MCF 10A (cell line): ENCODE measurements around the gene MMP28. TPM values are rescaled to one million over a fixed set of nuclear protein-coding genes. Genes with fewer than 3 reads are reported as not detected.
A peak's percentile ranks its signal among the peaks of the same experiment; 100 is the strongest.

Experiments
- BruUV-seq: library from RNA; stranded (reverse); fragments of 400-500 nt; replicated peaks from 2 replicates; lab custom pipeline; 2021; lab: Mats Ljungman, UMichigan
- CTCF ChIA-PET: fragments of 300-600 bp; sonication (Branson Sonifier 250); formaldehyde crosslinking; extraction: SDS; loops from one replicate; lab custom pipeline; 2021; ENCODE audit warnings: antibody characterized with exemption, inconsistent platforms; lab: Yijun Ruan, JAX
- POLR2A ChIA-PET: fragments of 300-600, 350-650 bp; sonication (Branson Sonifier 250); formaldehyde crosslinking; extraction: SDS; loops from one replicate; lab custom pipeline; 2020; ENCODE audit warnings: antibody characterized with exemption, inconsistent platforms; lab: Yijun Ruan, JAX
- DNase-seq: peaks from one replicate; pipeline ENCODE4 v3.0.0-alpha.2; 2018; ENCODE audit not compliant: unreplicated experiment
- H3K27ac Mint-ChIP-seq: one replicate; pipeline ENCODE4 v1.8.0; 2022; ENCODE audit warnings: mild to moderate bottlenecking, low read depth, mixed read lengths; ENCODE audit not compliant: unreplicated experiment
- H3K27me3 Mint-ChIP-seq: one replicate; pipeline ENCODE4 v1.8.0; 2022; ENCODE audit warnings: mixed read lengths; ENCODE audit not compliant: insufficient read depth, unreplicated experiment
- H3K36me3 Mint-ChIP-seq: one replicate; pipeline ENCODE4 v1.8.0; 2022; ENCODE audit warnings: mild to moderate bottlenecking, moderate library complexity, mixed read lengths; ENCODE audit not compliant: insufficient read depth, unreplicated experiment
- H3K4me1 Mint-ChIP-seq: one replicate; pipeline ENCODE4 v1.8.0; 2022; ENCODE audit warnings: mixed read lengths; ENCODE audit not compliant: insufficient read depth, unreplicated experiment
- H3K4me3 Mint-ChIP-seq: one replicate; pipeline ENCODE4 v1.8.0; 2022; ENCODE audit warnings: mild to moderate bottlenecking, moderate library complexity, mixed read lengths; ENCODE audit not compliant: unreplicated experiment
- H3K9me3 Mint-ChIP-seq: one replicate; pipeline ENCODE4 v1.8.0; 2022; ENCODE audit warnings: mixed read lengths; ENCODE audit not compliant: unreplicated experiment
- CTCF ChIP-seq: fragments of 200-600 bp; IDR thresholded peaks from one replicate; pipeline ENCODE4 v1.8.0; 2022; ENCODE audit warnings: antibody characterized with exemption, mild to moderate bottlenecking; ENCODE audit not compliant: unreplicated experiment
- intact Hi-C: fragments of 100-400 bp; cut with micrococcal nuclease; formaldehyde crosslinking; loops from 2 replicates; pipeline ENCODE4 v1.14.1; 2022
- total RNA-seq: library from RNA; stranded (reverse); gene quantifications from 2 replicates; pipeline ENCODE4 v1.2.3, GENCODE V29; 2022

Gene MMP28
- total RNA-seq, 1 experiment from 2014 or later = 27.4 TPM

GRCh38 chr17:35744830-35745229, 50.6 kb downstream of the MMP28 start:
- POLR2A ChIA-PET = no interaction called here
- intact Hi-C loops = loop anchor here (5.0 to 10.0 kb wide), 4 partner anchors 80 to 1323 kb away; partner anchors contain the start of gene SLFN12L
- H3K36me3 Mint-ChIP-seq = peaks cover 4% of the 10 kb centered on the region

GRCh38 chr17:35743626-35744328, 51.7 kb downstream of the MMP28 start:
- POLR2A ChIA-PET = no interaction called here
- no peak for TF ChIP-seq CTCF
- no peak overlapping the region for H3K27ac Mint-ChIP-seq
- H3K9me3 Mint-ChIP-seq = no peaks in the 10 kb centered on the region
- DNase-seq = peak; percentile 44
- no peak overlapping the region for H3K4me3 Mint-ChIP-seq
- peaks cover 50% of the 10 kb centered on the region for H3K27me3 Mint-ChIP-seq
- peaks cover 10% of the 10 kb centered on the region for H3K4me1 Mint-ChIP-seq
- H3K36me3 Mint-ChIP-seq = no peaks in the 10 kb centered on the region
- intact Hi-C loops = loop anchor here (10.0 kb wide), 2 partner anchors 79 to 429 kb away; no protein-coding TSS in a partner anchor
- BruUV-seq = no TSS peak
- CTCF ChIA-PET = interaction anchor here (0.6 to 9.3 kb wide), 5 partner anchors 10 to 131 kb away, joined by 3 to 150 read pairs (median 4); no protein-coding TSS in a partner anchor

More at GRCh38 chr17:35744830-35745229, 50.6 kb downstream of the MMP28 start:
- H3K9me3 Mint-ChIP-seq = no peaks in the 10 kb centered on the region
- no TSS peak for BruUV-seq
- CTCF ChIA-PET = interaction anchor here (0.5 to 9.3 kb wide), 8 partner anchors 19 to 817 kb away, joined by 3 to 150 read pairs (median 3); no protein-coding TSS in a partner anchor
- DNase-seq = no peak
- H3K27ac Mint-ChIP-seq = no peak overlapping the region
- no peak for TF ChIP-seq CTCF
- H3K4me3 Mint-ChIP-seq = no peak overlapping the region
- H3K4me1 Mint-ChIP-seq = peaks cover 10% of the 10 kb centered on the region
- H3K27me3 Mint-ChIP-seq = peaks cover 40% of the 10 kb centered on the region

GRCh38 chr17:35742896-35743477, 52.5 kb downstream of the MMP28 start:
- no peak for TF ChIP-seq CTCF
- intact Hi-C loops = loop anchor here (10.0 kb wide), 2 partner anchors 78 to 428 kb away; no protein-coding TSS in a partner anchor
- H3K4me3 Mint-ChIP-seq = no peak overlapping the region
- BruUV-seq = no TSS peak
- no peak overlapping the region for H3K27ac Mint-ChIP-seq
- CTCF ChIA-PET = interaction anchor here (9.3 kb wide), 1 partner anchor 130 kb away, joined by 150 read pairs; no protein-coding TSS in a partner anchor
- DNase-seq = no peak
- H3K27me3 Mint-ChIP-seq = peaks cover 50% of the 10 kb centered on the region
- POLR2A ChIA-PET = no interaction called here
- peaks cover 3% of the 10 kb centered on the region for H3K4me1 Mint-ChIP-seq
- H3K36me3 Mint-ChIP-seq = no peaks in the 10 kb centered on the region
- no peaks in the 10 kb centered on the region for H3K9me3 Mint-ChIP-seq

GRCh38 chr17:35742496-35742895, 52.9 kb downstream of the MMP28 start:
- Mint-ChIP-seq H3K4me3 (no peak overlapping the region), H3K9me3 (no peaks in the 10 kb centered on the region), H3K36me3 (no peaks in the 10 kb centered on the region), H3K27ac (no peak overlapping the region), H3K27me3 (peaks cover 50% of the 10 kb centered on the region), H3K4me1 (no peaks in the 10 kb centered on the region)
- CTCF ChIA-PET = interaction anchor here (0.7 to 9.3 kb wide), 2 partner anchors 60 to 130 kb away, joined by 3 to 150 read pairs; no protein-coding TSS in a partner anchor
- BruUV-seq = no TSS peak
- POLR2A ChIA-PET = no interaction called here
- DNase-seq = no peak
- intact Hi-C loops = loop anchor here (10.0 kb wide), 2 partner anchors 78 to 428 kb away; no protein-coding TSS in a partner anchor
- no peak for TF ChIP-seq CTCF
